Peyer's patch (tissue), 4 donors: ENCODE data around the gene COL8A1. TPM values are rescaled to one million over a fixed set of nuclear protein-coding genes. Genes with fewer than 3 reads are reported as not detected.

Experiments used
- DNase-seq, 3 donors: peaks; one replicate each; pipeline ENCODE4 v3.0.0-alpha.2; 2017 to 2019
- H3K27ac ChIP-seq, 4 donors: fragments of 200-600 bp; sonication (generic); one replicate each; pipeline ENCODE4 v1.5.1; 2016 to 2019
- H3K27me3 ChIP-seq, 2 donors: fragments of 200-600 bp; sonication (generic); one replicate each; pipeline ENCODE4 v1.5.1; 2019
- H3K36me3 ChIP-seq, 3 donors: fragments of 200-600 bp; sonication (generic); one replicate each; pipeline ENCODE4 v1.5.1; 2016 to 2019
- H3K4me1 ChIP-seq, 4 donors: fragments of 200-600 bp; sonication (generic); one replicate each; pipeline ENCODE4 v1.5.1; 2016 to 2019
- H3K4me3 ChIP-seq, 4 donors: fragments of 200-600 bp; sonication (generic); 1 replicate in 3 of 4; 2 replicates in 1 of 4; pipeline ENCODE4 v1.5.1; 2016 to 2019; ENCODE audit warnings: mild to moderate bottlenecking in 1 of 4
- H3K9me3 ChIP-seq, 4 donors: fragments of 200-600 bp; sonication (generic); one replicate each; pipeline ENCODE4 v1.5.1; 2016 to 2019; ENCODE audit warnings: mild to moderate bottlenecking in 1 of 4
- POLR2A ChIP-seq, 2 donors: fragments of 450-650 bp; IDR thresholded peaks; one replicate each; pipeline ENCODE4 v1.5.1; 2017; ENCODE audit warnings: antibody characterized with exemption in 2 of 2, mild to moderate bottlenecking in 2 of 2, moderate library complexity in 2 of 2
- total RNA-seq, 4 donors: library from RNA; depleted of rRNA; stranded (reverse); fragments of >200 nt; gene quantifications; one replicate each; pipeline ENCODE4 v1.1.0, GENCODE V29; 2016
- TF ChIP-seq, protein P1 (sequence below), 6 experiments: fragments of 450-650 bp in 4 of 6; fragments of 200-600 bp in 2 of 6; sonication (generic) in 1 of 6; IDR thresholded peaks; one replicate each; pipeline ENCODE4 v1.5.1; 2017 to 2019; ENCODE audit warnings: antibody characterized with exemption in 6 of 6, mild to moderate bottlenecking in 3 of 6, moderate library complexity in 1 of 6

COL8A1 gene
- total RNA-seq, 4 donors from 2014 or later: 2.3 to 5.3 (median 3.3) TPM; not detected in 1

GRCh38 chr3:99651531-99651930, 13.1 kb downstream of the COL8A1 start:
- H3K27me3 ChIP-seq: no peaks in the 10 kb centered on the region
- TF ChIP-seq POLR2A (IDR thresholded peaks at IDR 0.05): no peak
- TF ChIP-seq, protein P1, sequence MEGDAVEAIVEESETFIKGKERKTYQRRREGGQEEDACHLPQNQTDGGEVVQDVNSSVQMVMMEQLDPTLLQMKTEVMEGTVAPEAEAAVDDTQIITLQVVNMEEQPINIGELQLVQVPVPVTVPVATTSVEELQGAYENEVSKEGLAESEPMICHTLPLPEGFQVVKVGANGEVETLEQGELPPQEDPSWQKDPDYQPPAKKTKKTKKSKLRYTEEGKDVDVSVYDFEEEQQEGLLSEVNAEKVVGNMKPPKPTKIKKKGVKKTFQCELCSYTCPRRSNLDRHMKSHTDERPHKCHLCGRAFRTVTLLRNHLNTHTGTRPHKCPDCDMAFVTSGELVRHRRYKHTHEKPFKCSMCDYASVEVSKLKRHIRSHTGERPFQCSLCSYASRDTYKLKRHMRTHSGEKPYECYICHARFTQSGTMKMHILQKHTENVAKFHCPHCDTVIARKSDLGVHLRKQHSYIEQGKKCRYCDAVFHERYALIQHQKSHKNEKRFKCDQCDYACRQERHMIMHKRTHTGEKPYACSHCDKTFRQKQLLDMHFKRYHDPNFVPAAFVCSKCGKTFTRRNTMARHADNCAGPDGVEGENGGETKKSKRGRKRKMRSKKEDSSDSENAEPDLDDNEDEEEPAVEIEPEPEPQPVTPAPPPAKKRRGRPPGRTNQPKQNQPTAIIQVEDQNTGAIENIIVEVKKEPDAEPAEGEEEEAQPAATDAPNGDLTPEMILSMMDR (IDR thresholded peaks at IDR 0.05): no peak

DNA sequence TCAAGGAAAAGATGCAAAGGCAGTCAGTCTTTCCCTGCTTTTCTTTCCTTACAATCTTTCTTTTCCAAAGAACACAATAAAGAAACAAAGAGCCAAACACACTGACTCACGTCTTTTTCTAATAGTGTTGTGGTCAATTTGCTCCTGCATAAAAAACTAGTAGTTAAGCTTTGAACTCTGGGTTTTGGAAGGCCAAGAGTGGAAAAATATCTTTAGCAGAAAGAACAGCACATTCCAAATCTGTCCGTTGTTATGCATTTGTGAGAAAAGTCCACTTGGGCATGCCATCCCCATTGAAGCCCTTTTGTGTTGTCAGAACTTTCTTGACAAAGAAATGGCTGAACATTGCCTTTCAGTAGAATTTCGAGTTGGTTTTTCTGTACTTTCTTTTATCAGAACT, 18.2 kb downstream of the COL8A1 start:
- H3K4me3 ChIP-seq: no peak overlapping the region
- H3K36me3 ChIP-seq: no peaks in the 10 kb centered on the region
- H3K9me3 ChIP-seq: no peaks in the 10 kb centered on the region
- no peaks in the 10 kb centered on the region for H3K4me1 ChIP-seq
- TF ChIP-seq, protein P1 (IDR thresholded peaks at IDR 0.05): no peak
- TF ChIP-seq POLR2A (IDR thresholded peaks at IDR 0.05): no peak
- no peak overlapping the region for H3K27ac ChIP-seq
- DNase-seq: no peak
- H3K27me3 ChIP-seq: no peaks in the 10 kb centered on the region

More at GRCh38 chr3:99651531-99651930, 13.1 kb downstream of the COL8A1 start:
- no peaks in the 10 kb centered on the region for H3K9me3 ChIP-seq
- H3K4me1 ChIP-seq: no peaks in the 10 kb centered on the region
- H3K4me3 ChIP-seq: no peak overlapping the region
- no peaks in the 10 kb centered on the region for H3K36me3 ChIP-seq
- no peak for DNase-seq
- H3K27ac ChIP-seq: no peak overlapping the region

- Histone ChIP-seq H3K36me3 (no peaks in the 10 kb centered on the region), H3K9me3 (no peaks in the 10 kb centered on the region), H3K4me1 (no peaks in the 10 kb centered on the region), H3K27me3 (no peaks in the 10 kb centered on the region), H3K4me3 (no peak overlapping the region), H3K27ac (no peak overlapping the region)
- no peak for DNase-seq
- TF ChIP-seq, protein P1 (IDR thresholded peaks at IDR 0.05): no peak
- TF ChIP-seq POLR2A (IDR thresholded peaks at IDR 0.05): no peak
Observed at GRCh38 chr3:99658274-99658673, 19.9 kb downstream of the COL8A1 start.

DNA sequence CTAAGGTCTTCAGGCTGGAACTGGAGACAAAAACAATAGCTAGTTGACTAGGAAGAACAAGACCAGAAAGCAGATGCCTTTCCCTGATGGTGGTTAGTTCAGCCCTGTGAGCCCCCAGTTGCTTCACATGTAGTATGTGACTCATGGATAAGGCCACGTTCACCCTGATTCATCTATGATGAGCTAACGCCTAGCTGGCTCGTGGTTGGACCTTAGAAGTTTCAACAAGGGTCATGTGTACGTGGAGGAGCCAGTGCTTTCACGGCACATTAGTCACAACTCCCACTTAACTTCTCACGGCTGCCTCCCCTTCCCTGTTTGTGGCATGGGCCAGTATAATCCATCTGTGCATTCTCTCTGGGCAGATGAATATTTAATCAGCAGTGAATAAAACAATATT, 20.6 kb downstream of the COL8A1 start:
- Histone ChIP-seq H3K4me3 (no peak overlapping the region), H3K9me3 (no peaks in the 10 kb centered on the region), H3K27ac (no peak overlapping the region), H3K36me3 (no peaks in the 10 kb centered on the region), H3K27me3 (no peaks in the 10 kb centered on the region), H3K4me1 (no peaks in the 10 kb centered on the region)
- DNase-seq: no peak
- TF ChIP-seq, protein P1 (IDR thresholded peaks at IDR 0.05): no peak
- TF ChIP-seq POLR2A (IDR thresholded peaks at IDR 0.05): no peak

DNA sequence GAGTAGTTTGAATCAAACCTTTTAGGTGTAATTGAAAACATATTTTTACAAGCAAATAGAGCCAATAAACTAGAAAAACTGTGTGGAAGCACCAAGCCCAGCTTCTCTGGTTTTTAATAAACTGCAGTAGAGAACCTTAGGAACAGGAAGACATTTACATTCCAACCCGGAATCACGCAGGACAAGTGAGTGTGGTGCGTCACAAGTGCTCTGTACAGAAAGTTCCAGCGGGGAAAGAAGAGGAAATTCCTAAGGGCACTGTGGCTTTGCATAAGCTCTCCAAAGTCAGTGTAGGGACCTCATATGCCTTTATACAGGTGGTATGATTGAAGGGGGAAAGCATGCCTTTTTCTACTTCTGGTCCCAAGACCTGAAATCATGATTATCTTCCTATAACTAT, 21.6 kb downstream of the COL8A1 start:
- no peak overlapping the region for H3K4me3 ChIP-seq
- no peak overlapping the region for H3K27ac ChIP-seq
- H3K36me3 ChIP-seq: no peaks in the 10 kb centered on the region
- no peaks in the 10 kb centered on the region for H3K27me3 ChIP-seq
- no peak for DNase-seq
- H3K9me3 ChIP-seq: no peaks in the 10 kb centered on the region
- H3K4me1 ChIP-seq: no peaks in the 10 kb centered on the region
- TF ChIP-seq, protein P1 (IDR thresholded peaks at IDR 0.05): no peak
- no peak for TF ChIP-seq POLR2A (IDR thresholded peaks at IDR 0.05)
